SU-DHL-6 (cell line): Measurements from ENCODE around the gene TMEM212.

Source experiments
- CTCF ChIP-seq: fragments of 200-600 bp; sonication (generic); IDR thresholded peaks from one replicate; pipeline ENCODE4 v1.5.1; 2017; ENCODE audit warnings: antibody characterized with exemption, mild to moderate bottlenecking, low read length, moderate library complexity; ENCODE audit not compliant: insufficient read depth, poor library complexity, severe bottlenecking
- EZH2phosphoT487 ChIP-seq: fragments of 200-600 bp; sonication (generic), shearing (Covaris generic); conservative IDR thresholded peaks from 2 replicates; pipeline ENCODE4 v1.6.1; 2018; ENCODE audit warnings: mild to moderate bottlenecking, antibody characterized with exemption, low read length, moderate library complexity, mixed read lengths

DNA sequence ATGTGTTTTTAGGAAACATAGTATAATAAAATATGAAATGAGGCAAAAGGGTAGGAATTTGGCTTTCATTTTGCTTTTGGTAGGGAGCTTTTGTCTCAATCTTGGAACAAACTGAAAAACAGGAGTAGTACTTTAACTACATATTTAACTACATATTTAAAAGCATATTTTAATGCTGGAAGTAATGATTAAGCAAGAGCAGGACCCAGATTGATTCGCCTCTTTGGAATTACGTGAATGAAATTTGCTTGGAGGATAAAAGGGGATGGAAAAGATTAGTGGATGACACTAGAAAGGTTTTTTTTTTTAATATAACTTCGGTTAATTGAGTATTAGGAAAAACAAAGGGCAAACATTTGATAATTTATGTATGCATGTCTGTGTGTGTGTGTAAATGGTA is 11.2 kb upstream of the TMEM212 start:
- no peak for TF ChIP-seq CTCF
- TF ChIP-seq EZH2phosphoT487 = no peak
